ENCODE data around the gene RNF215.
"Not testable (repeated sequence)": the region's sequence is repeated elsewhere in the genome, so short reads cannot be mapped to it uniquely, and the experiment has no call there.

Gene RNF215

DNA sequence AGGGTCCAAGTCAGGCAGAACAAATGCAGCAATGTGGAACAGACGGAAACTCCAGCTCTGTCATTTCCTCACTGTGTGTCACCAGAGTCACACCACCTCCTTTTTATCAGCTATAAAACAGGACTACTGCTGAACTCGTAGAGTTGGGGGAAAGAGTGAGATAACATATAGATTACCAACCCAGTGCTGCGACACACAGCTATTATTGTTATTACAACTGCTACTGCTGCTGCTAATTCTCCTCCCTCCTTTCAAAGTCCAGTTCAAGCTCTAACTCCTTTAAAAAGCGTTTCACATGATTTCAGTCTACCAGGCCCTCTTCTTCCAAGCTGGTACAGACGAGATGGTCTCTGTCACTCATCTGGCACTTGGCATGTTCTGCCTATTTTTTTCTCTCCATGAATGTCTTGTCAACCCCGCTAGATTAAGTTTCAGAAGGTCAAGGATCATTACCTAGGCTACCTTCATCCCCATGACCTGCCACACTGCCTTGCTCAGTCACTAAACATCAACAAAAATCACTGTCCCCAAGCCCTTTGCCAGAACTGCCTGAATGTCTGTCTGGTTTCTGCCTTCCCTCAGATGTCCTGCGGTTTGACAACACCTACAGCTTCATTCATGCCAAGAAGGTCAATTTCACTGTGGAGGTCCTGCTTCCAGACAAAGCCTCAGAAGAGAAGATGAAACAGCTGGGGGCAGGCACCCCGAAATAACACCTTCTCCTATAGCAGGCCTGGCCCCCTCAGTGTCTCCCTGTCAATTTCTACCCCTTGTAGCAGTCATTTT, 34.7 kb upstream of the RNF215 start:
- DNase-seq (ENCODE audit: low spot score) = no peak

DNA sequence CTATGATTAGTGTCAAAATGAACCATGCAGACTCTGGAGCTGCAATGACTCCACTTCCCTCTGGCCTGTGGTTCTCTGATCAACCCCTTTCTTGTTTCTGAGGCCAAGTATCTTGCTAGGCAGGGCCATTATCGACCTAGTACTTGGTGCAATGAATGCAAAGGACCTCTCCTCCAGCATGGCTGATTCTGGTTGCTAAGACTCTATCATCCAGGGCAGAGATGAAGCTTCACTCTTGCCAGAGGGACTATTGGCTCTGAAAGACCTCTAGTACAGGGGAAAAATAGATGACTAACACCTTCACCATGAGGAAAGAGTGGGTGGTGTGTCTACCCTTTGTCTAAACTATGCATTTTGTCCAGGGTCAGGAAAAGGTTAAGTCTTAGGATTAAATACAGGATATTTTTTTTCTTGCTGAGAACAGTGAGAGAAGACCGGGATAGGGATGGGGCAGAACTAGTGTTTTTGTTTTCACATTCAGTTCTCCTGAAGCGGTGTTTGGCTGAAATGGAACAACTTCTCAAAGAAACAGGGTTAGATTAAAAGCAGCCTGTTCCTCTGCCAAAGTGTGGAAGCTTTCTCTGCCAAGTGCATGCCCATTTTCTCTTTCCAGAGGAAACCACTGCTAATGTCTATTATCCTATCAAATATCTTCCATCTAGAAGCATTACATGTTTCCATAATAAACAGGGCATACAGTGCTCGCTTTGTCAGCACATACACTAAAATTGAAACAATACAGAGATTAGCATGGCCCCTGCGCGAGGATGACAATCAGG, 33.3 kb upstream of the RNF215 start:
- DNase-seq (ENCODE audit: low spot score) = peak; percentile 65

DNA sequence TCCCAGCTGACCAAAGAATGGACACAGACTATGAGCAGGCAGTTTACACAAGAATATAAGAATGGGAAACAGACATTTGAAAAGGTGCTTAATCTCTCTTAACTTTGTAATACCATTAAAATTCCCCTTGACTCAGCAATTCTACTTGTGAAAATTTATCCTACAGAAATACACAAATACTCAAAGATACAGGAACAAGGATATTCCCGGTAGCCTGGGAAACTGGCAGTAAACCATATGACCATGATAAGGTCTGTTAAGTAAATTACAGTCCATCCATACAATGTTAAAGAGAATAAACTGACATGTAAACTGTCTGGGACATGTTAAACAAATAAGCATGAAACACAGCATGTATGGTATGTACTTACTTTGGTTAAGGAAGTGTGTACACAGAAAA, 29.6 kb upstream of the RNF215 start:
- no peak for DNase-seq (ENCODE audit: low spot score)

- no peak for DNase-seq (ENCODE audit: low spot score)
These were observed 29.2 kb upstream of the RNF215 start for GRCh38 chr22:30416403-30416802.

- DNase-seq (ENCODE audit: low spot score) = no peak
These were observed 27.4 kb upstream of the RNF215 start for GRCh38 chr22:30414525-30415047.

- no peak for DNase-seq (ENCODE audit: low spot score)
These were observed 26.7 kb upstream of the RNF215 start for GRCh38 chr22:30413745-30414524.

DNA sequence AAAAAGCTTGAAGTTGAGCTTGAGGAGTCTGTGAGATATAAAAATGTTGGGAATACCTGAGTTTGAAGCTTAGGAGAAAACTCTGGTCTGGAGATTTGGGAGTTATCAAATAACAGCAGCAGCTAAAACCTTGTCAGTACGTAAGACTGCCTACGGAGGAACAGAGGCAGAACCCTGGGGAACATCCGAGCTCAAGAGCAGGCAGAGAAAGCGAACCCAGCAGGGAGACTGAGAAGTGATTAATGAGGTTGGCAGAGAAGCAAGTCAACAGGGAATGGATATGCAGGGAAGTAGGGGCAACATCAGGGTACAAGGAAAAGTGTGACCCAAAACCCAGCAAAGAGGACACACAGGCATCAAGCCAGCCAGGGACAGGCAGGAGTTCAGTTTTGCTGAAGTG, 25.8 kb upstream of the RNF215 start:
- DNase-seq (ENCODE audit: low spot score) = no peak

DNA sequence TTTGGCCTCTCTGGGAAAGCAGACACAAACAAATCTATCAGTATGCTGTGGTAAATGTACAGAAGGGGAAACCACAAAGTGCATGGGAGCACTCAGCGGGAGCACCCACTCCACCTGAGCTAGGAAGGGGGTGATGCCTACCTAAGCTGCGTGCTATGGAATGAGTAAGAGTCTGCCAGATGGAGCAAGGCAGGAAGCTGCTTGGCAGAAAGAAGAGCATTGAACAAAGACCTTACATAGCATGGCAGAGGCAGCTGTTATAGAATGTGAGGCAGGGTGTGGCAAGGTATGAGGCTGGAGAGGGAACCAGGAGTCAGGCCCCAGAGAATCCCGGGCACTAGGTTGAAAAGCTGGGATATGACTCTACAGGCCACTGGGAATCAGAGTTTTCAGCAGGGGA, 24.6 kb upstream of the RNF215 start:
- no peak for DNase-seq (ENCODE audit: low spot score)

GRCh38 chr22:30408388-30409102, 21.3 kb upstream of the RNF215 start:
- DNase-seq (ENCODE audit: low spot score) = peak; percentile 32

GRCh38 chr22:30406400-30406799, 19.2 kb upstream of the RNF215 start:
- no peak for DNase-seq (ENCODE audit: low spot score)

- no peak for DNase-seq (ENCODE audit: low spot score)
These were observed 18.5 kb upstream of the RNF215 start for GRCh38 chr22:30405731-30406130.

GRCh38 chr22:30404307-30404706, 17.1 kb upstream of the RNF215 start:
- no peak for DNase-seq (ENCODE audit: low spot score)

- not testable (repeated sequence) for DNase-seq (ENCODE audit: low spot score)
These were observed 15.5 kb upstream of the RNF215 start for GRCh38 chr22:30402766-30403104.

DNA sequence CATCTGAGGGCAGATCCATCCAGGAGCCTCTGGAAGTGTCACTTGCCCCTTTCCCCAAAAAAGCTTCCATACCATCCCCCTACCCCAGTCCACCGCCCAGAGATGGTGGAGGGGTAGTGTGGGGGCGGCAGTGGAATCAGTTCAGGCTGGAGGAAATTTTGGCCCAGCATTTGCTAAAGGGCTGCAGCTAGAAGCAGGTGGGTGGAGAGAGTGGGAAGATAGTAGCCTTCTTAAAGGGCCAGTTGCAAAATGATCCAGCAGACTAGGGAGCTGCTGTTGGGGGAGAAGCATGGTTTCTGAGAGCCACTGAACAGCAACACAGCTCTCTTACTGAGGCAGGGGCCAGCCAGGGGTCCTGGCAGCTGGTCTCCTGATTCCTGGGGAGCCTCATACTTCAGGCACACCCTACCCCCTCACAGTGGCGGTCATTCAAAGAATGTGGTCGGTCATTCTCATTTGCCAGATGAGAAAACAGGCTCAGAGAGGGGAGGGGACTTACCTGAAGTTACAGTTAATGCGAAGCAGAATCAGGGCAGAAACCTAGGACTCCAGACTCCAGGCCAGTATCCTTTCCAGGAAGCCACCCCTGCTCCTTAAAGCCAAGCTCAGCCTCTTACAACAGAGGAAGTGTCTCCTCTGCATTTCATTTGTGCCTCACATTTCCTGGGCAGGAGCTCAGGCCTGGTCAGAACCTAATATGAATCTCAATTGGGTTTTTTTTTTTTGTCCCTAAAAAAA, 15.0 kb upstream of the RNF215 start:
- no peak for DNase-seq (ENCODE audit: low spot score)

DNA sequence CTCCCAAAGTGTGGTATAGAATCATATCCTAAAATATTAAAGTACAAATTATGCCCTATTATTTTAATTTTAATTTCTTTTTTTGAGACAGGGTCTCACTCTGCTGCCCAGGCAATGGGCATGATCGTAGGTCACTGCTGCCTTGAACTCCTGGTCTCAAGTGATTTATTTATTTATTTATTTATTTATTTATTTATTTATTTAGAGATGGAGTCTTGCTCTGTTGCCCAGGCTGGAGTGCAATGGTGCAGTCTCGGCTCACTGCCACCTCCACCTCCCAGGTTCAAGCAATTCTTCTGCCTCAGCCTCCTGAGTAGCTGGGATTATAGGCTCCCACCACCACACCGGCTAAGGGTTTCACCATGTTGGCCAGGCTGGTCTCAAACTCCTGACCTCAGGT, 13.8 kb upstream of the RNF215 start:
- not testable (repeated sequence) for DNase-seq (ENCODE audit: low spot score)

GRCh38 chr22:30400159-30400558, 12.9 kb upstream of the RNF215 start:
- DNase-seq (ENCODE audit: low spot score) = no peak

DNA sequence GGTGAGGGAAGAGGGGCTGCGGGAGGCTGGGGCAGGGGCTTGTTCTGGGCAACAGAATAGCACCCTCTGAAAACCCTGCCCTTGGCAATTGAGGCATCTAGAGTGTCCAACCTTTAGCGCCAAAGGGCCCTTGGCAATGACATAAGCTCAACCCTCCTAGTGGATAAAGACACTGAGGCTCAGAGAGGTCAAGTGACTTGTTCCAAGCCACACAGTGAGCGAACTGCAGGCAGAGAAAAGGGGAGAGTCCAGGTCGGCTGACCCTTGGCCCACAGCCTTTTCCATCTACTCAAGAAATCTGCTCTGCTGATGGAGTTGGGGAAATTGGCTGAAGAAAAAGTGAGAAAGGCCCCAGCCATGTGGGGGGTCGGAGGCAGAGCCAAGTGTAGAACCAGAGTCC, 12.5 kb upstream of the RNF215 start:
- no peak for DNase-seq (ENCODE audit: low spot score)

DNA sequence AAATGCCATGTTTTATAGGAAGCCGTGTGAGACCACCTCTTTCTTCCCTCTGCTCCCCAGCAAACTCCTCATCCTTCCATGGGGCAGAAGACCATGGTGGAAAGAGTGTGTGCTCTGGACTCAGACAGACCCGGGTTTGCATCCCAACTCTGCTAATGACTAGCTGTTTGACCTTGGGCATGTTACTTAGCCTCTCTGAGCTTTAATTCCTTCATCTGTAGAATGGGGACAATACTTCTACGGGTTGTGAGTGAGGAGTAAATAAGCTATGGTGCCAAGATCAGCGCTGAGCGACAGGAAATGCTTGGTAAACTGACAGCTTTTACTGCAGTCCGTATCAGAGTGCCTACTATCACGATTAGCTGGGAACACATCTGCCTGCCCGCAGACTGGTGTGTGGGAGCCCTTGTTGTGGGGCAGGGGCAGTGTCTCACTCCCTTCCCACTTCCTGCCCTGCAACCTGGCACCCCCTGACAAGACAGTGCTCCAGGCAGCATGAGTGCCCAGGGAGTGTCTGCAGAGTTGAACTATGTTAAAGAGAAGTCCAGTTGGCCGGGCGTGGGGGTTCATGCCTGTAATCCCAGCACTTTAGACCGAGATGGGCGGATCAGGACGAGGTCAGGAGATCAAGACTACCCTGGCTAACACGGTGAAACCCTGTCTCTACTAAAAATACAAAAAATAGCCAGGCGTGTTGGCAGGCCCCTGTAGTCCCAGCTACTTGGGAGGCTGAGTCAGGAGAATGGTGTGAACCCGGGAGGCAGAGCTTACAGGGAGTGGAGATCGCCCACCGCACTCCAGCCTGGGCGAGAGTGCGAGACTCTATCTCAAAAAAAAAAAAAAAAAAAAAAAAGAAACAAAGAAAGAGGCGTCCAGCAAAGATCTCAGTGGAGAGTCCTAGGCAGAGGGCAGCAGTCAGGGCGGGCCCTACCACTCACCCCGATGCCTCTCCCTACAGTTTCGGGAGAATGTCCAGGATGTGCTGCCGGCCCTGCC, 11.8 kb upstream of the RNF215 start:
- DNase-seq (ENCODE audit: low spot score) = no peak

GRCh38 chr22:30397656-30398635, 10.7 kb upstream of the RNF215 start:
- no peak for DNase-seq (ENCODE audit: low spot score)

All from AG08396 (cell line).